Coronary artery (tissue), 2 donors: ENCODE results near the gene IGDCC3.
A peak's percentile ranks its signal among the peaks of the same experiment; 100 is the strongest.

Source experiments
- DNase-seq: peaks from one replicate; pipeline ENCODE4 v3.0.0-alpha.2; 2017; ENCODE audit warnings: low spot score
- H3K27ac ChIP-seq, 2 donors: fragments of 200-600 bp; sonication (generic); one replicate each; pipeline ENCODE4 v1.5.1; 2016 to 2019
- H3K4me3 ChIP-seq: fragments of 200-600 bp; sonication (generic); 2 replicates; pipeline ENCODE4 v1.5.1; 2016; ENCODE audit warnings: mild to moderate bottlenecking, moderate library complexity
- TF ChIP-seq, protein P1 (sequence below): fragments of 200-600 bp; sonication (generic); IDR thresholded peaks from one replicate; pipeline ENCODE4 v1.5.1; 2019; ENCODE audit warnings: antibody characterized with exemption

IGDCC3 gene

GRCh38 chr15:65377976-65378366, at the start of gene IGDCC3:
Gene IGDCC3 (minus strand): TSS chr15:65378002. CDS start chr15:65377788, 214 bp downstream.
- no peak for DNase-seq
- H3K4me3 ChIP-seq = peak within 1 kb of the TSS; percentile 76
- H3K27ac ChIP-seq = no peak within 1 kb of the TSS

DNA sequence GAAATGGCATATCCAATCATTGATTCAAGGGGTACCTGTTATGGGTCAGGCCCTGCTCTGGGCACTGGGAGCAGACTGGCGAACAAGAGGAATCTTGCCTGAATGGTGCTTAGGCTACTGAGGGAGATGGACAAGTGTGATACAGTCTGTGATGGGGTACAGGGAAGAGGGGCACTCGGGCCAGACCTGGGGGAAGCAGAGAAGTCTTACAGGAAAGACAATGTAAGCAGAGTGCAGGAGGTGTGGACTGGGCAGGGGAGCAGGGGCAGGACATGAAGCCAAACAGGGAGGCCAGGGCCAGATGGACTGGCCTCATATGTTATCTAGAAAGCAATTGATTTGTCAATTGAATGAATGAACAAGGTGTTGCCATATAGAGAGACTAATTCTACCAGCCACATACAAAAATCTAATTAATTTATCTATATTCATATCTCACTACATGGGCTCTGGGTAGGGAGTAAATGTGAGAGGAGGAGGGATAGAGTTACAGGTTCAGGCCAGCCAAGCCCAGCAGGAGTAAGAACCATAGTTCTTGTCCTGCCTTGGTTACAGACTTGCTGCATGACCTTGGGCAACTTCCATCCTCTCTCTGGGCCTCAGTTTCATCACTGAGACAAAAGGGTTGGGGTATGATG, 48.5 kb upstream of the IGDCC3 start:
- TF ChIP-seq, protein P1, sequence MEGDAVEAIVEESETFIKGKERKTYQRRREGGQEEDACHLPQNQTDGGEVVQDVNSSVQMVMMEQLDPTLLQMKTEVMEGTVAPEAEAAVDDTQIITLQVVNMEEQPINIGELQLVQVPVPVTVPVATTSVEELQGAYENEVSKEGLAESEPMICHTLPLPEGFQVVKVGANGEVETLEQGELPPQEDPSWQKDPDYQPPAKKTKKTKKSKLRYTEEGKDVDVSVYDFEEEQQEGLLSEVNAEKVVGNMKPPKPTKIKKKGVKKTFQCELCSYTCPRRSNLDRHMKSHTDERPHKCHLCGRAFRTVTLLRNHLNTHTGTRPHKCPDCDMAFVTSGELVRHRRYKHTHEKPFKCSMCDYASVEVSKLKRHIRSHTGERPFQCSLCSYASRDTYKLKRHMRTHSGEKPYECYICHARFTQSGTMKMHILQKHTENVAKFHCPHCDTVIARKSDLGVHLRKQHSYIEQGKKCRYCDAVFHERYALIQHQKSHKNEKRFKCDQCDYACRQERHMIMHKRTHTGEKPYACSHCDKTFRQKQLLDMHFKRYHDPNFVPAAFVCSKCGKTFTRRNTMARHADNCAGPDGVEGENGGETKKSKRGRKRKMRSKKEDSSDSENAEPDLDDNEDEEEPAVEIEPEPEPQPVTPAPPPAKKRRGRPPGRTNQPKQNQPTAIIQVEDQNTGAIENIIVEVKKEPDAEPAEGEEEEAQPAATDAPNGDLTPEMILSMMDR = no peak
- peak; percentile 65 for DNase-seq
- H3K27ac ChIP-seq = no peak overlapping the region
- no peak overlapping the region for H3K4me3 ChIP-seq

More at GRCh38 chr15:65377976-65378366, at the start of gene IGDCC3:
- TF ChIP-seq, protein P1 = no peak

DNA sequence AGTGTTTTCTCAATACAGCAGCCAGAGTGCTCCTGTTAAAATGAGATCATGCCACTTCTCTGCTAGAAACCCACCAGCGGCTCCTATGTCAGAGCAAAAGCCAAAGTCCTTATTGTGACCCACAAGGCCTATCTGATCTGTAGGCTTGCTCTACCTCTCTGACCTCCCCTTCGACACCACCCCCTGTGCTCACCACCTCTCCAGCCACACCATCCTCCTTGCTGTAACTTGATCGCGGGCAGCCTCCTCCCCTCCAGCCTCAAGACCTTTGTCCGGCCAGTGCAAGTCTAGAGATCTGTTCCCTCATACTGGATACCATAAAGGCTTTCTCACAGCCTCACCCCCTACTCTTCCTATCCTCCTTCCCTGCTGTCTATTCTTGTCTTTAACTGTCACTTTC, 46.9 kb upstream of the IGDCC3 start:
- Histone ChIP-seq H3K4me3 (no peak overlapping the region), H3K27ac (no peak overlapping the region)
- peak; percentile 29 for DNase-seq
- TF ChIP-seq, protein P1 = no peak

DNA sequence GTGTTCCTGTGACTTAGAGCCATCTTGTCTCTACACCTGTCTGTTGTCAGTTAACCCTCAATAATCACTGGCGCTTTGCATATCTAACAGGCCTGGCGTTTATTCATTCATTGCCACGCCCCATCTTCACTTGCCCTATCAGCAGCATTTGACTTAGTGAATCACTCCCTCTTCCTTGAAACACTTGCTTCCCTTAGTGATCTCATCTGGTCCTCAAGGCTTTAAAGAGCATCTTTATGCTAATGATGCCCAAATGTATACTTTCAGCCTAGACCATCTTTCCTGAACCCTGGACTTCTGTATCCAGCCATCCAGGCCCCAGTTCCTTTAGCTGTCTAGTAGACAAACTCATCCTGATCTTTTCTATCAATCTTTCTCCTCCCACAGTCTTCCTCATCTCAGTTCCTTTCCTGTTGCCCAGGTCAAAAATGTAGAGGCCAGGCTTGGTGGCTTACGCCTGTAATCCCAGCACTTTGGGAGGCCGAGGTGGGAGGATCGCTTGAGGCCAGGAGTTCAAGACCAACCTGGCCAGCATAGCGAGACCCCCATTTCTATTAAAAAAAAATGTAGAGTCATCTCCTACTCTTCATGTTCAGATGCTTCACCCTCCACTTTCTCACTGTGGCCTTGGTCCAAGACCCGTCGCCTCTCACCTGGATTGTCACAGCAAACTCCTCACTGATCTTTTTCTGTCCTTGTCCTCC, 46.3 kb upstream of the IGDCC3 start:
- peak; percentile 28 for DNase-seq
- Histone ChIP-seq H3K4me3 (no peak overlapping the region), H3K27ac (no peak overlapping the region)
- TF ChIP-seq, protein P1 = no peak

- peak; percentile 62 for DNase-seq
- TF ChIP-seq, protein P1 = no peak
- H3K4me3 ChIP-seq = peak overlapping the region; percentile 82
- H3K27ac ChIP-seq = no peak overlapping the region
Measured at GRCh38 chr15:65423150-65423975, 45.6 kb upstream of the IGDCC3 start.

GRCh38 chr15:65421360-65422215, 43.8 kb upstream of the IGDCC3 start:
- Histone ChIP-seq H3K4me3 (peak overlapping the region; percentile 82), H3K27ac (no peak overlapping the region)
- TF ChIP-seq, protein P1 = no peak
- peak; percentile 72 for DNase-seq
